GM21447 (cell line): ENCODE results near the gene ANKK1.

ENCODE experiments used
- ATAC-seq: cut with Tn5 transposase; IDR thresholded peaks from one replicate; pipeline ENCODE4 v1.9.1; 2021; ENCODE audit not compliant: unreplicated experiment

ANKK1 gene, protein sequence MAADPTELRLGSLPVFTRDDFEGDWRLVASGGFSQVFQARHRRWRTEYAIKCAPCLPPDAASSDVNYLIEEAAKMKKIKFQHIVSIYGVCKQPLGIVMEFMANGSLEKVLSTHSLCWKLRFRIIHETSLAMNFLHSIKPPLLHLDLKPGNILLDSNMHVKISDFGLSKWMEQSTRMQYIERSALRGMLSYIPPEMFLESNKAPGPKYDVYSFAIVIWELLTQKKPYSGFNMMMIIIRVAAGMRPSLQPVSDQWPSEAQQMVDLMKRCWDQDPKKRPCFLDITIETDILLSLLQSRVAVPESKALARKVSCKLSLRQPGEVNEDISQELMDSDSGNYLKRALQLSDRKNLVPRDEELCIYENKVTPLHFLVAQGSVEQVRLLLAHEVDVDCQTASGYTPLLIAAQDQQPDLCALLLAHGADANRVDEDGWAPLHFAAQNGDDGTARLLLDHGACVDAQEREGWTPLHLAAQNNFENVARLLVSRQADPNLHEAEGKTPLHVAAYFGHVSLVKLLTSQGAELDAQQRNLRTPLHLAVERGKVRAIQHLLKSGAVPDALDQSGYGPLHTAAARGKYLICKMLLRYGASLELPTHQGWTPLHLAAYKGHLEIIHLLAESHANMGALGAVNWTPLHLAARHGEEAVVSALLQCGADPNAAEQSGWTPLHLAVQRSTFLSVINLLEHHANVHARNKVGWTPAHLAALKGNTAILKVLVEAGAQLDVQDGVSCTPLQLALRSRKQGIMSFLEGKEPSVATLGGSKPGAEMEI

DNA sequence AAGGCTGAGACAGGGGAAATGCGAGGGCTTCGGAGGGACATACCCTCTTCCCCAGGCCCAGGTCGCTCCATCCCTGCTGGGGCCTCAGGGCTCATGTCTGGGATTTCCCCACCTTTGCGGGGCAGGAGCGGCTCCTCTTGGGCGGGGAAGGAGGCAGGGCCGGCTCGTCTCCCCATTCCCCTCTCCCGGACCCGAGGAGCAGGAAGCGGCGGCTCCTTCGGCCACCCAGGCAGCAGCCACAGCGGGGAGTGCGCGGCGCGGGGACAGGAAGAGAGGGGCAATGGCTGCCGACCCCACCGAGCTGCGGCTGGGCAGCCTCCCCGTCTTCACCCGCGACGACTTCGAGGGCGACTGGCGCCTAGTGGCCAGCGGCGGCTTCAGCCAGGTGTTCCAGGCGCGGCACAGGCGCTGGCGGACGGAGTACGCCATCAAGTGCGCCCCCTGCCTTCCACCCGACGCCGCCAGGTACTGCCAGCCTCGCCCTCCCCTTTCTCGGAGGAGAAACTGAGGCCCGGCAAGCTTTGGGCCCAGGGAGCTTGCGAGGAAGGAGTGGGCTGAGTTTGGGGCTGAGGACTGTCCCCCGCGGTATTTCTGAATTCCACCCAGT, at the start of gene ANKK1:
ANKK1 (plus strand) TSS at position 175 of the 607 bp plus-strand sequence; CDS start at position 281, 106 bp downstream.
- ATAC-seq, result no peak

DNA sequence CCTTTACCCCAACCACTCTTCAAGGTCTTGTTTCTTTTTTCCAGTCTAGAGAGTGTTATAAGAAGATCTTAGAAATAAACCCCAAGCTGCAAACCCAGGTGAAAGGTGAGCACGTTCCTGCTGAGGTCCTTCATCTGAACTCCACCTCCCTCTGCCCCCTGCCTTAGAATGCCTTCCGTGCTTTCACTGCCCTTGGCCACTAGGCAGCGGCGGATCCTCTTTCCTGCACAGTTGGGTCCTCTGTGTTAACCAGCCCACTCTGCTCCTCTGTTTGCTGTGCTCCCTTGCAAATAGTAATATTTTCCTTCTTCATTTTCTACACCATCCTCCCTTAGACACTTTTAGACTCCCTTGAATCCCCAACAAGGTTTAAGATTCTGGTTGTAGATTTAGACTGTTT, 48.8 kb upstream of the ANKK1 start:
- no peak for ATAC-seq

DNA sequence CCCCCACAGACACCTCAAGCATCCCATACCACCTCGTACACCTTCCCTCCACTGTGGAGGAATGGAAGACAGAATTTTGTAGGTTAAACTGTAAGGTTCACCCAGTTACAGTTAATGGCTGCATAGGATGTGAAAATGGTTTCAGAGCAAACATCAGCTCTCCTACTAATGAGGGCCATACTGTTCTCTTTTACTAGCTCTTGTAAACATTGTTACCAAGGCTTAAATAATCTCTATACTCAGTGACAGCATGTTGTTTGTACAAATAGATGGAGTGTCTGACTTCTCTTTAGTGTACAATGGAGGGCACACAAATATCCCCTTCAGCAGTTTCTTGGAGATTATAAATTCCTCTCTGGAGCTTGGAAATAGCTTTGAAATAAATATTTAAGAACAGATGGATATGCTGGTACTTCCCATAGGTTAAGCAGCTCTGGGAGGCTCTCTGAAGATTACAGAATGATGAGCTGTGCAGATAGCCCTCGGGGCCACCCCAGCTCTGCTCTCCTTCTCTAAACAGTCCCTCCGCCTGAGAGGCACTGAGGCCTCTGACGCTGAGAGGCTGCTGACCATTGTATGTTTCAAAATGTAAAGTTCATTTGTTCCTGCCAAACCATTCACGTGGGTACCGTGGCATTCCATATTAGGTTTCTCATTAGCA, 47.5 kb upstream of the ANKK1 start:
- ATAC-seq, result no peak

DNA sequence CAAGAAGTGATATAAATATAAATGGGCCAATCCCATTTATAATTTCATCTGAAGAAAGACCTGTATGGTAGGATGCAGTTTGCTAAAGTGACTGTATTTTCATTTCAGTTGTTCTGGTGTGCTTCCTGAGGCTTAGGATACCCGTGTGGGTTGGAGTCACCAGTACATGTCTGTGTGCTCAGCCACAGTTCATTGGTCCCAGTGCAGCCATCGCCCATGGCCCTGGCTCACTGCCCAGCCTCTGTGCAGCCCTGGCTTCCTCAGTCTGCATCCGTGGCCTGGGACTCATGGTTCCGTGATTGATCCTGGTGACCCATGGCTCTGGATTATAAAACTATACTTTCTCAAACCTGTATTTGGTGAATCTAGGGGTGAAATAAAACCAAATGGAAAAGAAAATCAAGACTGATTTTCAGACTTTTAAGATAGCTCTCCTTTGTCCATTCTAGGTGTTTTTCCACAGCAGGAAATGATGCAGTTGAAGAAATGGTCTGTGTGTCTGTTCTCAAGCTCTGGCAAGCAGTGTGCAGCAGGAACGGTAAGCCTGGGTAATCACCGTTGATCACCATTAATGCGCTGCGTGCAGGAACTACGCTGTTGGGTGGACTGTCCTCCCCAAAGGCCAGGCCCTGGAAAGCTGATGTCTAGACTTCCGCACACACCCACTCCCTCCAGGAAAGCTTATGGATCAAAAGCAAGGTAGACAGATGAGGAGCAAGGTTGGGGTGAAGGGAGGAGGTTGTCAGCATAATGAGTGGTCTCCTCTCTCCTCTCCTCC, 46.0 kb upstream of the ANKK1 start:
- no peak for ATAC-seq

DNA sequence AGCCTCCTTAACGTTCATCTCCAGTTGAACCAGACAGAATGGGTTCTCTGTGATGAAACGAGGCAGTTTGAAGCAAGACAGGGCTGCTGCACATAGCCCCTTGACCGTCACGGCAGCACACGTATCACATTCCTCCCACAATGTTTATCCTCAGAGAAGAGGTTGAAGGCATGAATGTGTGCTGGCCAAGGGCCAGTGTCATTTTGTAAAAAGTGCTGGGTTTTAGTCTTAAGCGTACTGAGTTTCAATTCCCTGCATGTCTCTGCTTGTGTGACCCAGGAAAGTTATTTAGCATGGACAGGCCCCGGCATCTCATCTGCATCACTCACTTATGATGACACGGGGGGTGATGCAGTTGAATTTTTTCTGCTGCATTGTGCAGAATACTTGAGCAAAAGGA, 41.6 kb upstream of the ANKK1 start:
- no peak for ATAC-seq

DNA sequence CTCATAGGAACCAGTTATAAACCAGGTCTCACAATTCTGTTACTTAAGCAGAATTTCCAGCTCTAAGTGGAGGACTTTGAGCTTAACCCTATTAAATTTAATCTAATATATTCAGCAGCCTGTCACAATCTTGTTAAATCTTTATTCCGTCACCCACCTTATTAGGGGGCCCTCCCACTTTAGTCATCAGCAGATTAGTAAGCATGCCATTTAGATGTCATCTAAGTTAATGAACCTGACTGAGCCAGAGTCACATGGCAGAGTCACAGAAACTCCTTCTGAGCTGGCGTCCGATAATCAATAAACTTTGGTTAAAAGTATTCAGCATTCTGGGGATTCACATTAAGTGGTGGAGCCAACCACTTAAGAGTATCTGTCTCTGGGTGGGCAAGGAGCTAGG, 38.1 kb upstream of the ANKK1 start:
- no peak for ATAC-seq

DNA sequence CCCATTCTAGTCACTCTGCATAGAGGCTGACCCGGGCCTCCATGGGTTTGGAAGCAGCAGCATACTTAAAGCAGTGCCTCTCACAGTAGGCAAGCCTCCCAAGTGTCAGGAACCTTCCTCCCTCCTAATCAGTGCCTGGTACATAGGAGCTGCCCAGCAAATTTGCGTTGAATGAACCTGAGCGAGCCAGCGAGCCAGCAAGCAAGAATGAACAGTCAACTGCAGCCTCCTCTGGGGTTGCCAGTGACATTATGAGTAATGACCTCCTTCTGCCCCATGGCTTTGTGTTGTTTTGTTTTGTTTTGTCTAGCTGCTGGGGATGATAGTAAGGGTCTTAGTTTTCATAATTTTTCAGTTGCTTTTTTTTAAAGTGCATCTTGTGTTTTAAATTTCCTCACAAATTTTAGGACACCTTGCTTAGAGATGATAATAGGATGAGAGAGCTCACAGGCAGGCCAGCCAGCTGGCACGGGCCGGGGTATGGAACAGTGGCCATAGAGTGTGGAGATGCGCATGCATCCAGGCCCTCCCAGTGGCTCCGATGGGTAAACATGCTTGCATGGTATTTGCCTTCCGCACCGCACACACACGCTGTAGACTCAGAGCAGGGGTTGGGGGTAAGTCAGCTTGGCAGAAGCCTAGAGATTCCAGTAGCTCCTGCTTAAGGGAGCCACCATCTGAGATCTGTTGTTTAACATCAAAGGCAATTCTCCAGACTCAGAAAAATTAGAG, 37.1 kb upstream of the ANKK1 start:
- ATAC-seq, result no peak

DNA sequence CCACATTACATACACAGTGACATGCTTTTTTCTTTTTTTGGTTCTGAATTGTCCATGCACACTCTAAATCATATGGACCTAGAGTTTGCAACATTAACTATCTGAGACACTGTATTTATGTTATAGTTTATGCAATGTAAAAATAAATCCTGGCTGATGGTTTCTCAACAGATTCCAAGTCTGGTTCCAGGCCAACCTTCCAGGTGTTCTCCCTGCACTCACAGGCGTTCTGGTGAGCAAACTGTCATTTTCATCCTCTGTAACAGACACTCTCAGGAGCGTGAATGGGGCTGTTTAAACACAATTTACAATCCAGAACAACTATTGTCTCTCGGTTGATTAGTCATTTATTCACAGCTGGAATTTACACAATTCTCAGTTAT, 36.5 kb upstream of the ANKK1 start:
- no peak for ATAC-seq

DNA sequence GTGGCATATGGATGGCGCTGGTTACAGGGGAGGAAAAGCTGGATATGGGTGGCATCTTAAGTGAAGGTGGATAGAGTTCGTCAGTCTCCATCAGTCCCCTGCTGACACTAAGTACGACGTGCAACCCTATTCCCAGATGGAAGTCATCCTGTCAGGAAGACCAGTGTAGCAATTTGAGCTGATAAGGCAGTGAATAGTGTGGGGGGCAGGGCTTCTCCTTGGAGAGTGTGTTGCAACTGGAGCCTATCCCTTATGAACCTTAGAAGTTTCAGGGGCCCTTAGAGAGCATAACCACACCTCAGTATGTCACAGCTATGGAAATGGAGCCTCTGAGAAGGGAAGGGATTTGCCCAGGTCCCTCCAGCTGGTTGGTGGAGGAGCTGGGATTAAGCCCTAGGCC, 36.1 kb upstream of the ANKK1 start:
- ATAC-seq, result no peak

DNA sequence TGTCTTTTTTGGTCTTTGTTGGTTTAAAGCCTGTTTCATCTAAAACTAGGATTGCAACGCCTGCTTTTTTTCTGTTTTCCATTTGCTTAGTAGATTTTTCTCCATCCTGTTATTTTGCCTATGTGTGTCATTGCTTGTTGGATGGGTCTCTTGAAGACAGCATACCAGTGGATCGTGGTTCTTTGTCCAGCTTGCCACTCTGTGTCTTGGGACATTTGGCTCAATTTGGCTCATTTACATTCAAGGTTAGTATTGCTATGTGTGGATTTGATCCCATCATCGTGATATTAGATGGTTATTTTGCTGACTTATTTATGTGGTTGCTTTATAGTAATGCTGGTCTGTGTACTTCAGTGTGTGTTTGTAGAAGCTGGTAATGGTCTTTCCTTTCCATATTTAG, 31.4 kb upstream of the ANKK1 start:
- no peak for ATAC-seq

DNA sequence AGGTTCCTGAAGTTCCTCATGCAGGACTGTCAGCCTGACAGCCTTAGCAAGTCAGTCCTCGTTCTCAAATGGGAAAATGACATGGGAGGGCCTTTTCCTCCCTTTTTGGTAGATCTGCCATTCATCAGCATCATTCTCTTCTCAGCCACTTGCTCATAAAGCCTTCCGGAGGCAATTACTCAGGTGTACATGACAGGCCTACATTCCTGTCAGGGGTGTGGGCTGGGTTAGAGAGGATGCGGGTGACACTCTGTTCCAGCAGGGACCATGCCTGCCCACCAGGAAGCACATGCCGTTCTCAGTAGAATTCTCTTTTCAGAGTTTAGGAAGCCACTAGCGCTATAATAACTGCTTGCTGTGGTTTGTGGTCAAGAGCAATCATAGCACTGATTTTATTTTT, 24.2 kb upstream of the ANKK1 start:
- ATAC-seq, result no peak

DNA sequence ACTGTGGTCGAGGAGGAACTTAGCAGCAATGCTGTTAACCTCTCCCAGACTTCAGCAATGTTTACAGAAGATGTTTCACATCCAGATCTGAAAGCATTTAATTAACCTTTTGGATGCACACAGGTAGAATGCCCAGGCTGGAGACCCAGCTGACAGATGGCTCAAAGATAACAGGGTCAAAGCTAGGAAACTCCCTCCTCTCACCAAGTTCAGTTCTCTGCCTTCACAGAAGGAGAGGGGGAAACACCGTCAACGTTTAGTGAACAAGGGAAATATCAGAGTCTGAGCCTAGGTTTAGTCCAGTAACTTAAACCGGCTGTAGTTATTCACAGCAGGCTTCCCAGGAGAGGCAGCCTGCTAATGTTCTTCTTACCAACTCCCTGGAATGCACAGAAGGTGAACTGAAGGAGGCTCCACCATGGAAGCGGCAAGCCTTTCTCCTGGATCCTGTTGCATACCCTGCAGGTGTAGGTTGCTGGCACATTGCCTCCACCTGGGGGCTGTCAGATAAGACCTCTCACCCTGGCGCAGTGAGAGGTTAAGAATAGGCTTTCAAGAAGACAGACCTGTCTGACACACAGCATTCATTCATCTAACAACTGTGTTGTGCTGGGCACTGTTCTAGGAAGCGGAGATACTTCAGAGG, 23.5 kb upstream of the ANKK1 start:
- ATAC-seq, result no peak

DNA sequence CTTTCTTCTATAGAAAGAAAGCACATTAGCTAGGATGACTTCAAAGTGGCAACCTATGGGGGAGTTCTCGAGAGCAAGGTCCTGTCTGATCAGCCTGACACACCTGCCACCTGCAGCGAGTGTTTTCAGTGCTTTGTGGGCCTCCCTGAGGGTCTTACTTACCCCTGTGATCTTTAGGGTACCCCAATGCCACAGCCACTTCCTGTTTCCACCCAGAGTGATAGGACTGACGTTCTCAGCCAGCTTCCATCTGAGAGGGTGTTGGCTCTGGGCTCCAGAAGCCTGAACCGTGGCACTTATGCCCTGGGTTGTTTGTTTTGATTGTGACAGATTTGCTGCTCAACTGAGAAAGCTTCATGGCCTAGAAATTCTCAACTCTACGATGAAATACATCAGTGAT, 21.7 kb upstream of the ANKK1 start:
- no peak for ATAC-seq

DNA sequence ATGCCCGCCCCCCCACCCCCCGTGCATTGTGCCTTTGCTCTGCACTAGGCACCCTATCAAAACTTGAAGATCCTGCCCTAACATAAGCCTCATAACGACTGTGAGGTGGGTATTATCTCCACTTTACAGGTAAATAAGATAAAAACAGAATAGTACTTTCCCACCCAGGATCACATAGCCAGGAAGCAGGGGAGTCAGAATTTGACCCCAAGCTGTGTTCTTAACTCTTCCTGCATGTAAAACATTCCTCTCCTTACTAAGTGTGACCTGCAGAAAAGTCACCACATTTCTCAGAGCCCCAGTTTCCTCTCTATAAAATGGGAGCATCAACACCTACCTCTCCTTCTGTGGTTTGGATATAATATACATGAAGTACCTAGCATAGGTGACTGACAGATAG, 18.2 kb upstream of the ANKK1 start:
- ATAC-seq, result no peak

DNA sequence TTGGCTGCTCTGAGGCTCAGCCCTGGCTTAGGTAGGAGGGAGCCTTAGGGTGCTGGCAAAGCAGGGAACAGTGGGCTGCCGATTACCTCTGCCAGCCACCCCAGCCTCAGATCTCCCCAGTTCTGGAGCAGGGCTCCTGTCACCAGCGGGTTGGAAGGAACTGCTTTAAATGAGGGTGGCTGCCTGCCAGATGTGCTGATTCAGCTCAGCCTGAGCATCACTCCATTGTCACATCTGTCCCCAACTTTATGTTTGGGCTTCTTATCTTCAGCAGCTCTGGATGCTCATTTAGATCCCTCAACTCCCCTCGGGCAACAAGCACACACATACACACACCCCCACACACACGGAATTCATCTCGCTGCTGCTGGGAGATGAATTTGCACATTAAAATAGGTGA, 16.9 kb upstream of the ANKK1 start:
- ATAC-seq, result no peak

DNA sequence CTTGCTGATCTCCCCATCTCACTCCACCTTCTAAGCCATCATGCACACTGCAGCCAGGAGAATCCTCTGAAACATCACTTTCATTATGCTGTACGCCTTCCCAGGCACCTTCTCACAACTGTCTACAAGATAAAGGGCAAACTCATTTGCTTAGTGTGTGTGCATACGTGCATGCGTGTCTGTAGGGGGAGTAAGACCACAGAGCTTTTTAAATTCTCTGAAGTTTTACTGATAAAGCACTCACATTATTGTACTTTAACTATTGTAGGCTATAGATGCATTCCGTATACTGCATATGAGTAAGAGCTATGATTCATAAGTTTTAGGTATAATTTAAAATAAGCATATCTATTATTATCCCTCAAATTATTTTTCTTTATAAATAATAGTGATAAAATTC, 15.3 kb upstream of the ANKK1 start:
- no peak for ATAC-seq

DNA sequence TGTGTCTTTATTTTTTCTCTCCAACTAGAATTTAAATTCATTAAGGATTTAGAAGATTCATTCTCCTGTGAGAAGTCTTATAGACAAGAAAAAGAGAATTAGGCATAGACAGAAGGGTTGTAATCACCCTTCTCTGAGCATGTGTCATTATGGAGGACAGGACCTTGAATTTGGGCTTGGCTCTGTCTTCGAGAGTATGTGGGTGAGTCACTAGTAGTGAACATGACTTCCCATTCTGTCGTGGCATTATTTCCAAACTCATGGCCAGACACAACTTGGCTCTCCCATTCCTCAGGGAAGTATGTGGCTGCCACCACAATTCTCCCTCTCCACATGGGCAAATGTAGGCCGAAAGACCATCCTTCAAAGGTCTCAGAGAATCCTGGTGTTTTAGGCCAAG, 14.3 kb upstream of the ANKK1 start:
- ATAC-seq, result no peak

DNA sequence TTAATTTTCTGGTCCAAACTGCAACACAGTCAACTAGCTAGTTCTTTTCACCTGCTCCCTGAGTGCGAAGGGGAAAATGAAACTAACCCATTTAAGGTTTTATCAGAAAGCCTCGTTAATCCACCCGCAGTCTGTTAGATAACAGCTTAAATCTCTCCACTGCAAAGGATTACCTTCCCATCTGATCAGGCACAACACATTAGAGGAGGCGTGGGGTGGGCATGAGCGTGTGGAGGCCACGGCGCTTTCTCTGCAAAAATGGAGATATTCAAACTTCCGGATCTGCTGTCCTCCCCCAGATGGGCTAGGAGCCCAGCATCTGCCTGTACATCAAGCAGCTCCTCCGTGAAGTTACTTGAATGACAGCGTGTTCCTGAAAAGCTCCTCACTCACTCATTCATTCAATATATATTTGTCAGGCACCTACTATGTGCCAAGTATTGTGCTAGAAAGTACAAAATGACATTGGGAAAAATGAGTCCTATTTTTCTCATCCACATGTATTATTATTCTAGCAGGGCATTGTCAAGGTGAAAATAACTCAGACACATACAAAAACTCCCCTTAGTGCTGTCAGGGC, 13.5 kb upstream of the ANKK1 start:
- ATAC-seq, result no peak

DNA sequence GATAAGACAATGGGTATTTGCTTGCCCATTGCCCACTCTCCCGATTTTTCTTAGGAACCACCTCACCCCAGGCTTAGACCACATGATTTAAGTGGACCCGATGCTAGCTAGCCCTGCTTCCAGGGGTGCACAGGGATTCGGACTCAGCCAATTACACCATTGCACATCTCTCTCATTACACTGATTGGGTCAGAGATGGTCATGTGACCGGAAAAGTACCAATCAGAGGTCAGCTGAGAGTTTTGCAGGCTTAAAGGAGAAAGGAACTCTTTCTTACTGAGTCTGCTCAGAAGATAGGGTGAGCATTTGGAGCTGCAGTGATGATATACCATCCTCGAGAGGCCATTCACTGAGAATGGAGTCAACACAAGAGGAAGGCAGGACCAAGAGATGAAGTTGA, 12.2 kb upstream of the ANKK1 start:
- ATAC-seq, result no peak
